Effector memory CD4-positive, alpha-beta T cell (primary cell): Measurements from ENCODE around the gene AK9.

Experiments used
- DNase-seq, 3 donors: peaks; one replicate each; pipeline ENCODE4 v3.0.0-alpha.2; 2020
- H3K27ac ChIP-seq: 2 replicates; pipeline ENCODE4 v1.7.0; 2013; ENCODE audit warnings: mild to moderate bottlenecking, low read length, moderate library complexity; ENCODE audit not compliant: insufficient read depth, poor library complexity, severe bottlenecking
- H3K27me3 ChIP-seq: replicated peaks from 2 replicates; pipeline ENCODE4 v1.7.0; 2013; ENCODE audit warnings: mild to moderate bottlenecking, low read length; ENCODE audit not compliant: insufficient read depth, control insufficient read depth, poor library complexity, severe bottlenecking
- H3K36me3 ChIP-seq: 2 replicates; pipeline ENCODE4 v1.7.0; 2013; ENCODE audit warnings: mild to moderate bottlenecking, low read length, moderate library complexity; ENCODE audit not compliant: control insufficient read depth, insufficient read depth
- H3K4me1 ChIP-seq: 2 replicates; pipeline ENCODE4 v1.7.0; 2013; ENCODE audit warnings: low read length, mild to moderate bottlenecking; ENCODE audit not compliant: control insufficient read depth, insufficient read depth, poor library complexity, severe bottlenecking
- H3K4me3 ChIP-seq: 2 replicates; pipeline ENCODE4 v1.7.0; 2013; ENCODE audit warnings: low read length, low read depth, mild to moderate bottlenecking; ENCODE audit not compliant: insufficient read depth, poor library complexity, severe bottlenecking
- H3K9me3 ChIP-seq: 2 replicates; pipeline ENCODE4 v1.7.0; 2013; ENCODE audit warnings: mild to moderate bottlenecking, low read length, moderate library complexity; ENCODE audit not compliant: control insufficient read depth

The AK9 gene

GRCh38 chr6:109676724-109677123 is 14.3 kb downstream of the AK9 start:
- no peak overlapping the region for H3K27ac ChIP-seq
- no peak overlapping the region for H3K4me3 ChIP-seq
- no peak for DNase-seq
- no peaks in the 10 kb centered on the region for H3K36me3 ChIP-seq
- H3K4me1 ChIP-seq = no peaks in the 10 kb centered on the region
- H3K9me3 ChIP-seq = no peaks in the 10 kb centered on the region
- H3K27me3 ChIP-seq = no peaks in the 10 kb centered on the region

- no peak for DNase-seq
- H3K36me3 ChIP-seq = no peaks in the 10 kb centered on the region
- no peaks in the 10 kb centered on the region for H3K4me1 ChIP-seq
- H3K27ac ChIP-seq = no peak overlapping the region
- H3K9me3 ChIP-seq = no peaks in the 10 kb centered on the region
- no peak overlapping the region for H3K4me3 ChIP-seq
- no peaks in the 10 kb centered on the region for H3K27me3 ChIP-seq
Observed at GRCh38 chr6:109672839-109673238, 18.2 kb downstream of the AK9 start.

GRCh38 chr6:109672175-109672574 is 18.8 kb downstream of the AK9 start:
- Histone ChIP-seq H3K27ac (no peak overlapping the region), H3K9me3 (no peaks in the 10 kb centered on the region)

GRCh38 chr6:109671733-109672132 is 19.3 kb downstream of the AK9 start:
- no peak for DNase-seq
- H3K27me3 ChIP-seq = no peaks in the 10 kb centered on the region
- no peaks in the 10 kb centered on the region for H3K36me3 ChIP-seq
- H3K27ac ChIP-seq = no peak overlapping the region
- H3K9me3 ChIP-seq = no peaks in the 10 kb centered on the region
- no peaks in the 10 kb centered on the region for H3K4me1 ChIP-seq
- no peak overlapping the region for H3K4me3 ChIP-seq

More at GRCh38 chr6:109672175-109672574, 18.8 kb downstream of the AK9 start:
- no peaks in the 10 kb centered on the region for H3K36me3 ChIP-seq
- H3K27me3 ChIP-seq = no peaks in the 10 kb centered on the region
- H3K4me1 ChIP-seq = no peaks in the 10 kb centered on the region
- DNase-seq = no peak
- no peak overlapping the region for H3K4me3 ChIP-seq

- H3K27ac ChIP-seq = no peak overlapping the region
- H3K4me3 ChIP-seq = no peak overlapping the region
- H3K27me3 ChIP-seq = no peaks in the 10 kb centered on the region
Observed at GRCh38 chr6:109669811-109670210, 21.2 kb downstream of the AK9 start.

GRCh38 chr6:109662192-109662591 is 28.8 kb downstream of the AK9 start:
- Histone ChIP-seq H3K27ac (no peak overlapping the region), H3K27me3 (no peaks in the 10 kb centered on the region), H3K36me3 (no peaks in the 10 kb centered on the region), H3K4me3 (no peak overlapping the region), H3K4me1 (no peaks in the 10 kb centered on the region), H3K9me3 (no peaks in the 10 kb centered on the region)
- no peak for DNase-seq

More at GRCh38 chr6:109669811-109670210, 21.2 kb downstream of the AK9 start:
- Histone ChIP-seq H3K9me3 (no peaks in the 10 kb centered on the region), H3K36me3 (no peaks in the 10 kb centered on the region), H3K4me1 (no peaks in the 10 kb centered on the region)
- no peak for DNase-seq

- H3K27me3 ChIP-seq = no peaks in the 10 kb centered on the region
- no peaks in the 10 kb centered on the region for H3K9me3 ChIP-seq
- H3K27ac ChIP-seq = no peak overlapping the region
- H3K4me3 ChIP-seq = no peak overlapping the region
- no peaks in the 10 kb centered on the region for H3K36me3 ChIP-seq
- DNase-seq = no peak
- no peaks in the 10 kb centered on the region for H3K4me1 ChIP-seq
Observed at GRCh38 chr6:109660526-109661320, 30.3 kb downstream of the AK9 start.

GRCh38 chr6:109655761-109656262 is 35.2 kb downstream of the AK9 start:
- Histone ChIP-seq H3K27ac (no peak overlapping the region), H3K9me3 (no peaks in the 10 kb centered on the region), H3K4me1 (no peaks in the 10 kb centered on the region), H3K4me3 (no peak overlapping the region), H3K36me3 (no peaks in the 10 kb centered on the region), H3K27me3 (no peaks in the 10 kb centered on the region)
- no peak for DNase-seq

- no peaks in the 10 kb centered on the region for H3K27me3 ChIP-seq
- no peak overlapping the region for H3K27ac ChIP-seq
- H3K4me1 ChIP-seq = no peaks in the 10 kb centered on the region
- H3K36me3 ChIP-seq = no peaks in the 10 kb centered on the region
- H3K4me3 ChIP-seq = no peak overlapping the region
- no peaks in the 10 kb centered on the region for H3K9me3 ChIP-seq
- DNase-seq = no peak
Observed at GRCh38 chr6:109653264-109653663, 37.7 kb downstream of the AK9 start.

GRCh38 chr6:109644131-109644530 is 46.9 kb downstream of the AK9 start:
- Histone ChIP-seq H3K4me3 (no peak overlapping the region), H3K36me3 (no peaks in the 10 kb centered on the region), H3K27ac (no peak overlapping the region), H3K4me1 (no peaks in the 10 kb centered on the region), H3K9me3 (no peaks in the 10 kb centered on the region), H3K27me3 (no peaks in the 10 kb centered on the region)
- no peak for DNase-seq
